Astrocyte (in vitro differentiated cells and primary cell): Measurements from ENCODE around the gene ABCC4. TPM values are rescaled to one million over a fixed set of nuclear protein-coding genes. Genes with fewer than 3 reads are reported as not detected.
A peak's percentile ranks its signal among the peaks of the same experiment; 100 is the strongest.

ENCODE experiments used
- DNase-seq: peaks from one replicate; pipeline ENCODE4 v3.0.0-alpha.2; 2010; ENCODE audit warnings: low read depth
- FAIRE-seq: peaks from 2 replicates; lab custom pipeline; 2011; peaks lifted over from hg19 to GRCh38; lab: Jason Lieb, UNC
- H2AFZ ChIP-seq: 2 replicates; pipeline ENCODE4 v1.6.0; 2012; ENCODE audit warnings: low read depth, low read length, inconsistent platforms
- H3K27ac ChIP-seq: 2 replicates; pipeline ENCODE4 v1.5.1; 2011; ENCODE audit warnings: low read depth, low read length, inconsistent platforms
- H3K27me3 ChIP-seq: 2 replicates; pipeline ENCODE4 v1.6.0; 2011; ENCODE audit warnings: low read length, inconsistent platforms; ENCODE audit not compliant: insufficient read depth
- H3K36me3 ChIP-seq: 2 replicates; pipeline ENCODE4 v1.5.1; 2011; ENCODE audit warnings: low read length, inconsistent platforms; ENCODE audit not compliant: insufficient read depth
- H3K4me1 ChIP-seq: 2 replicates; pipeline ENCODE4 v1.5.1; 2011; ENCODE audit warnings: low read length, inconsistent platforms; ENCODE audit not compliant: insufficient read depth
- H3K4me2 ChIP-seq: 2 replicates; pipeline ENCODE4 v1.6.0; 2012; ENCODE audit warnings: low read length, inconsistent platforms
- H3K4me3 ChIP-seq: 2 replicates; pipeline ENCODE4 v1.5.1; 2011; ENCODE audit warnings: low read depth, mild to moderate bottlenecking, low read length, inconsistent platforms; ENCODE audit not compliant: insufficient read depth
- H3K79me2 ChIP-seq: 2 replicates; pipeline ENCODE4 v1.6.0; 2012; ENCODE audit warnings: mild to moderate bottlenecking, low read length, inconsistent platforms; ENCODE audit not compliant: insufficient read depth
- H3K9ac ChIP-seq: 2 replicates; pipeline ENCODE4 v1.6.0; 2012; ENCODE audit warnings: mild to moderate bottlenecking, low read length, inconsistent platforms
- H3K9me3 ChIP-seq: 2 replicates; pipeline ENCODE4 v1.5.1; 2012; ENCODE audit warnings: low read depth, mild to moderate bottlenecking, low read length, inconsistent platforms; ENCODE audit not compliant: insufficient read depth
- H4K20me1 ChIP-seq: 2 replicates; pipeline ENCODE4 v1.6.0; 2012; ENCODE audit warnings: low read length, inconsistent platforms; ENCODE audit not compliant: insufficient read depth
- H3K27ac Mint-ChIP-seq: one replicate; pipeline ENCODE4 v1.8.0; 2021; ENCODE audit warnings: mild to moderate bottlenecking, mixed read lengths; ENCODE audit not compliant: unreplicated experiment
- H3K27me3 Mint-ChIP-seq: one replicate; pipeline ENCODE4 v1.8.0; 2021; ENCODE audit warnings: low read depth, mixed read lengths; ENCODE audit not compliant: unreplicated experiment
- H3K36me3 Mint-ChIP-seq: one replicate; pipeline ENCODE4 v1.8.0; 2021; ENCODE audit warnings: low read depth, mixed read lengths; ENCODE audit not compliant: unreplicated experiment
- H3K4me1 Mint-ChIP-seq: one replicate; pipeline ENCODE4 v1.8.0; 2021; ENCODE audit warnings: low read depth, mixed read lengths; ENCODE audit not compliant: unreplicated experiment
- H3K4me3 Mint-ChIP-seq: one replicate; pipeline ENCODE4 v1.8.0; 2021; ENCODE audit warnings: mild to moderate bottlenecking, moderate library complexity, mixed read lengths; ENCODE audit not compliant: unreplicated experiment
- H3K9me3 Mint-ChIP-seq: one replicate; pipeline ENCODE4 v1.8.0; 2021; ENCODE audit warnings: mild to moderate bottlenecking, mixed read lengths; ENCODE audit not compliant: unreplicated experiment
- EZH2 ChIP-seq: IDR thresholded peaks from 2 replicates; pipeline ENCODE4 v1.6.1; 2012; ENCODE audit warnings: mild to moderate bottlenecking, low read length, inconsistent platforms; ENCODE audit not compliant: insufficient read depth
- total RNA-seq: library from RNA; stranded (reverse); gene quantifications from 2 replicates; pipeline ENCODE4 v1.2.1, GENCODE V29; 2021
- TF ChIP-seq, protein P1 (sequence below): IDR thresholded peaks from 2 replicates; pipeline ENCODE4 v1.5.1; 2011; ENCODE audit warnings: low read depth, mild to moderate bottlenecking, inconsistent platforms, low read length, moderate library complexity; ENCODE audit not compliant: insufficient read depth

ABCC4 gene
- total RNA-seq, 1 donor from 2014 or later: 15.6 TPM

DNA sequence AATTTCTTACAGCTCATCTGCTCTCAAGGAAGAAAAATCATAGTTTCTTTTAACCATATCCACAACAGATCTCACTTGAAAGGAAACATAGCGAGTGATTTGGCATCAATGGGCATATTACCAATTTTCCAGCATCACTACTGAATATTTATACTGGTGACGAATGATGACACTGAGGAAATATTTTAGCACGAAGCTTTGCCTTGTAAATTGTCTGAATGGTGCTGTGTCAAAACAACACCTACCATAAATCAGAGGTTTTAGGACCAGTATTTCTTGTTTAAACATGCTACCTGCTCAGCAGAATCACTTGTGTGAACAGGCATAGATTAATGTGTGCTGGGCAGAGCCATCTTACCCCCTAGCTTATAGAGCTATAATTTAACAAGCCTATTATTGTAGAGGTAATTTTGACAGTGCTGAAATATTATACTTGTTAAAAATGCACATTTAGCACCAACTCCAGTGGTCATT is 146.8 kb downstream of the ABCC4 start:
- no peaks in the 10 kb centered on the region for H3K9me3 ChIP-seq
- DNase-seq (peak; percentile 14), FAIRE-seq (no peak)
- H3K27ac Mint-ChIP-seq: no peak overlapping the region
- H3K4me2 ChIP-seq: no peak overlapping the region
- H3K4me1 Mint-ChIP-seq: peaks cover 2% of the 10 kb centered on the region
- H3K27ac ChIP-seq: no peak overlapping the region
- no peaks in the 10 kb centered on the region for H3K9me3 Mint-ChIP-seq
- no peaks in the 10 kb centered on the region for H3K79me2 ChIP-seq
- no peak overlapping the region for H3K4me3 ChIP-seq
- no peaks in the 10 kb centered on the region for H3K27me3 ChIP-seq
- H3K4me1 ChIP-seq: peaks cover 6% of the 10 kb centered on the region
- peak overlapping the region; percentile 9 for H2AFZ ChIP-seq
- no peaks in the 10 kb centered on the region for H3K27me3 Mint-ChIP-seq
- H3K36me3 ChIP-seq: no peaks in the 10 kb centered on the region
- no peak overlapping the region for H3K9ac ChIP-seq
- H3K4me3 Mint-ChIP-seq: no peak overlapping the region
- no peaks in the 10 kb centered on the region for H4K20me1 ChIP-seq
- no peak for TF ChIP-seq EZH2
- TF ChIP-seq, protein P1, sequence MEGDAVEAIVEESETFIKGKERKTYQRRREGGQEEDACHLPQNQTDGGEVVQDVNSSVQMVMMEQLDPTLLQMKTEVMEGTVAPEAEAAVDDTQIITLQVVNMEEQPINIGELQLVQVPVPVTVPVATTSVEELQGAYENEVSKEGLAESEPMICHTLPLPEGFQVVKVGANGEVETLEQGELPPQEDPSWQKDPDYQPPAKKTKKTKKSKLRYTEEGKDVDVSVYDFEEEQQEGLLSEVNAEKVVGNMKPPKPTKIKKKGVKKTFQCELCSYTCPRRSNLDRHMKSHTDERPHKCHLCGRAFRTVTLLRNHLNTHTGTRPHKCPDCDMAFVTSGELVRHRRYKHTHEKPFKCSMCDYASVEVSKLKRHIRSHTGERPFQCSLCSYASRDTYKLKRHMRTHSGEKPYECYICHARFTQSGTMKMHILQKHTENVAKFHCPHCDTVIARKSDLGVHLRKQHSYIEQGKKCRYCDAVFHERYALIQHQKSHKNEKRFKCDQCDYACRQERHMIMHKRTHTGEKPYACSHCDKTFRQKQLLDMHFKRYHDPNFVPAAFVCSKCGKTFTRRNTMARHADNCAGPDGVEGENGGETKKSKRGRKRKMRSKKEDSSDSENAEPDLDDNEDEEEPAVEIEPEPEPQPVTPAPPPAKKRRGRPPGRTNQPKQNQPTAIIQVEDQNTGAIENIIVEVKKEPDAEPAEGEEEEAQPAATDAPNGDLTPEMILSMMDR: no peak
- H3K36me3 Mint-ChIP-seq: peaks cover 2% of the 10 kb centered on the region

DNA sequence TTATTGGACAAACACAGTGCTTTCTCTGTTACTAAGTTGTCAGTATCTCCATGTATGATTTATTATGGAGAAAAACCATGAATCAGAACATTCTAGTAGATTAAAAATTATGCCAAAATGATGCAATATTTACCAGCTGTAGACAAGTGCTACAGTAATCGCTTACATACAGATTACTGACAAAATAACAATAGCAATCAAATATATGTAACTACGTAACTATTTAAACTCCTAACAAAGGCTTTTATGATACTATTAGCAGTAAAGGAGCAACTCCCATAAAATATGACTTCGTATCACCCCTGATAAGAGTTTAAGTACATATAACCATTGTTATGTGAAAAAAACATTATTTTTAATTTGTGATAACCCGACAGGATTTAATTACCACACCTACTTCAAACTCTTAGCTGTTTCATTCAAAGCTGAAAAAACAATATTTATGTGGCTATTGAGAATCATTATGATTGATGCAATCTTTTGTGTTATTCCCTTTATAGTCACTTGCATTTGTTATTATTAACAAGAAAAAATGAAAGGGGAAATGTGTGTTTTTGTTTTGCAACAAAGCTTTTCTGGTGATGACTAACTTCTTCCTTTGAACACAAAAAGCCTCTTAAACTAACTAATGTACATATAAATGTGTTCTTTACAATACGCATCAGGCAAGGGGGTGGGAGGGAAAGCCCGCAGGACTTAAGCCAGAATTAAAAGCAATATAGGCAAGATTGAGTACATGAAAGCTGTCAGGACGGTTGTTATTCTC is 147.4 kb downstream of the ABCC4 start:
- TF ChIP-seq, protein P1: no peak
- TF ChIP-seq EZH2: no peak
- Mint-ChIP-seq H3K27ac (no peak overlapping the region), H3K4me3 (no peak overlapping the region), H3K4me1 (peaks cover 2% of the 10 kb centered on the region), H3K36me3 (peaks cover 2% of the 10 kb centered on the region), H3K9me3 (no peaks in the 10 kb centered on the region), H3K27me3 (no peaks in the 10 kb centered on the region)
- Histone ChIP-seq H3K79me2 (no peaks in the 10 kb centered on the region), H3K9me3 (no peaks in the 10 kb centered on the region), H3K4me2 (no peak overlapping the region), H3K9ac (no peak overlapping the region), H3K4me3 (no peak overlapping the region), H2AFZ (peak overlapping the region; percentile 9), H3K27me3 (no peaks in the 10 kb centered on the region), H4K20me1 (no peaks in the 10 kb centered on the region), H3K4me1 (peaks cover 6% of the 10 kb centered on the region), H3K36me3 (no peaks in the 10 kb centered on the region), H3K27ac (no peak overlapping the region)
- FAIRE-seq (no peak), DNase-seq (peak; percentile 9)

DNA sequence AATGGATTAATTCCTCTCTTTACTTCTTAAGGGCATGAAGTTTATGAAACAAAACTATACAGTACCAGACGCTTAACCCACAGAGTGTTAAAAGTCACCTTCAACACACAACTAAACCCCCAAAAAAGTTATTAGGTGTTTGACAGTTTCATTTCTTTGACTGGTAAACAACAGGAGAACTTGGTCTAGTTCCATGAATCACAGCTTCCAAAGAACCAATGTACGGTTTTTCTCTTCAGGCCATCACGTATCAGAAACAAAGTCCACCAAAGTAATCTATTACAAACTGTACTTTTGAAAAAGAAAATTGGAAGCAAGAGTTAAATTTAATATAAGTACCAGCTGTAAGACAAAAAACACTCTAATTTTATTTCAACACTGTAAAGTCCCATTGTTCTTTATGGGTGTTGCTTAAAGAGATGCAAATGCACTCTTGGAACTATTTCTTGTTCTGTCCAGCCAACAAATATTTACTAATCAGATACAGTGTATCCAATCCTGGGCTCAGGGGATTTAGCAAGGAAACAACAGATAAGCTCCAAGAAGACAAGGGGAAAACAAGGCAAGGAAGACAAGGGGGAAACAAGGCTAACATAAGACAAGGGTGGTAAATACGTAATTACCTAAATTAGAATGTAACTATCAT is 149.2 kb downstream of the ABCC4 start:
- no peaks in the 10 kb centered on the region for H3K27me3 ChIP-seq
- H3K27ac ChIP-seq: no peak overlapping the region
- Mint-ChIP-seq H3K4me3 (no peak overlapping the region), H3K4me1 (no peaks in the 10 kb centered on the region), H3K27ac (no peak overlapping the region), H3K27me3 (no peaks in the 10 kb centered on the region), H3K9me3 (no peaks in the 10 kb centered on the region), H3K36me3 (peaks cover 2% of the 10 kb centered on the region)
- H3K4me3 ChIP-seq: no peak overlapping the region
- DNase-seq (no peak), FAIRE-seq (no peak)
- H3K4me2 ChIP-seq: no peak overlapping the region
- H2AFZ ChIP-seq: no peak overlapping the region
- TF ChIP-seq, protein P1: no peak
- no peak for TF ChIP-seq EZH2
- H4K20me1 ChIP-seq: no peaks in the 10 kb centered on the region
- no peaks in the 10 kb centered on the region for H3K9me3 ChIP-seq
- H3K36me3 ChIP-seq: no peaks in the 10 kb centered on the region
- peaks cover 6% of the 10 kb centered on the region for H3K4me1 ChIP-seq
- no peaks in the 10 kb centered on the region for H3K79me2 ChIP-seq
- H3K9ac ChIP-seq: no peak overlapping the region
